CD4-positive, alpha-beta T cell treated with Interleukin-17A for 1 hour (primary cell): ENCODE data around the gene SYNDIG1L.
A peak's percentile ranks its signal among the peaks of the same experiment; 100 is the strongest.
"Not testable (repeated sequence)": the region's sequence is repeated elsewhere in the genome, so short reads cannot be mapped to it uniquely, and the experiment has no call there.

Experiments
- DNase-seq: peaks from one replicate; pipeline ENCODE4 v3.0.0-alpha.2; 2020

Gene SYNDIG1L

DNA sequence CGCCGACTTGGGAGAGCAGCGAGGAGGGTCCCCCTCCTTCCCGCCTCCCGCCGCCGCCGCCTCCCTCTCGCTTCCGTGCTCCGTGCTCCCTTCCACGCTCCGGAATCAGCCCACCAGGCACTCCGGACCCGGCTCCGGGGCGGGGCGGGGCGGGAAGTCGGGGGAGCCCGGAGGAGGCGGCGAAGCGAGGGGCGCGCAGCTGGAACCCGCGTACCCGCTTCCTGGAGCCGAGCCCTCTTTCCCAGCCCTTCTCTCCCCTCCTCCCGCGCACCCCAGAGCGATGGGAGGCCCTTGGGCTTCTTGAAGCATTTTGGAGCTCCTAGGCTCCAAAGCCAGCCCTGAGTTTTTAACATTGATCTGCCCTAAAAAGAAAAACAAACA, at the start of gene SYNDIG1L:
SYNDIG1L (minus strand) TSS at position 9 of the 381 bp plus-strand sequence. CDS start 16,466 bp downstream, outside the sequence.
- no peak for DNase-seq

GRCh38 chr14:74475678-74476077, 49.7 kb upstream of the SYNDIG1L start:
- DNase-seq, result no peak

DNA sequence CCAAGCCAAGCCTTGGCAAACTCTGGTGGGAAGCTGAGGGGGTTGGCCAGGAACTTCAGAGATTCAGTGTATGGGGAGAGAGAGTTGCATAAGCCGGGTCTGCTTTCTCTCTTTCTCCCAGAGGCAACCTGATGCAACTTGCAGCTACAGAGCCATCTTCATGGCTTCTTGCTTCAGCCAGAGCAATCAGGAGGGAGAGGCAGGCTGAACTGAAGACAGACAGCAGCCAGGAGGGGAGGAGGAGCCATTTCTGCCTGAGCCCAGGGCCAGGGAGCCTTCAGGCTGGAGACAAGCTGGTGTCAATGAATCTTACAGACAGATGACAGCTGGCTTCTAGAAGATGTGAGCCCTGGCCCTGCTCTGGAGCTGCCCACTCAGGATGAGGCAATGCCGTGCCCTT, 48.4 kb upstream of the SYNDIG1L start:
- no peak for DNase-seq

- DNase-seq, result no peak
Measured at GRCh38 chr14:74472601-74473000, 46.6 kb upstream of the SYNDIG1L start.

DNA sequence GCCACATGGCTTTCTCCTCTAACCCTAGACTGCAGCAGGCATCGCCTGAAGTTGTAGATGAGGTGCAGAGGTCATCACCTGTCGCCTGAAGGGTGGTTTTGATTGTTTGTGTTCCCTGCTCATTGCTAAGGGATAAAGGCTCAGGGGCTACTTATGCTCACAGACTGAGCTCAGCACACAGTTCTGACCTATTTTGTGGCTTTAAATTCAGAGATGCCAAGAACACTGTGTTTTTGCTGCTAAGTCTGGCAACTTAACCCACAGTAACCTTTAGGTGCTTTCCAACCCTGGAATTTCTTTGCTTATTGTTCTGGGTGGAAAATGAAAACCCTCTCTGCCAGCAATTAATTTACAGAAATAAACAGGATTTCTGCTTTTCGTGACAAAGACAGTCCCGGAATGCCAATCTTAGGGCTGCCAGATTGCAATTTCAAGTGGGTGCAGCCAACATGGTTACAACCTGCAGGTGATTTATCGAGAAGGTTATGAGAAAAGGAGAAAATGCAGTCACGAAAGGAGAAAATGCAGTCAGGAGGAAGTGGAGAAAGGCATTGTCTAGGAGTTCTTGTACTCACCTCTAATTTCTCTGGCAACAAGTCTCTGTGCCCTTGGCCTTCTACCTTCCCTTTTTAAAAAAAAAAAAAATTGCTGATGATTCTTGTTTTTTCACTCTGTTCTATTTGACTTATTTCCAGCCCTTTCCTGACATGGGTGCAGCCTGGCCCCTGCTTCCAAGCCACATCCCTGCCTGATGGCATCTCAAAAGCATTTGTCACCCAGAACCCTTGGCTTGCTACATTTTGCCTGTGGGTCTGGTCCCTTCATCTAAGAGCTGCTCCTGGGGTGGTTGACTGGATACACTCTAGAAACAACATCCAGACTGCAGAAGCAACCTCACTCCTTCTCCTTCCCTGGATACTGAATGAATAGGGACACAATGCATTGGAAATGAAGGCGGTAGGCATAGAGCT, 43.8 kb upstream of the SYNDIG1L start:
- no peak for DNase-seq

- DNase-seq, result no peak
Measured at GRCh38 chr14:74468513-74468912, 42.5 kb upstream of the SYNDIG1L start.

DNA sequence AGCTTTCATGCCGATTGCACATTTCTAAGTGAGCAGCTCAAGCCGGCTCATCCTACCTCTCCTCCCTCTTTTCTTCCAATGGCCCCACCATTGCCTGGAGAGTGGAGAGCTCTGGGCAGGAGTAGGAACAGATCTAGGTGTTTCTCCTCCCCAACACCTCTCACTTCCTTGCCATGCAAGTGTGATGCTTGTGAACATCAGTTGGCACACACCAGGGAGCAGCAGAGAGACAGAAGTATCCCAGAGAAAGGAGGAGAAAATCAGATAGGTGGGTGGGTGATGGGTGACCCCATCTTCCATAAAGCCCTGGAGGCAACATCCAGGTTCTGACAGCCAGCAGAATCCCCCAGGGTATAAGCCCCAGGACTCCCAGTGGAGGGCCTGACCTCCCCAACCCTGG, 39.3 kb upstream of the SYNDIG1L start:
- no peak for DNase-seq

GRCh38 chr14:74464785-74465184, 38.8 kb upstream of the SYNDIG1L start:
- no peak for DNase-seq

DNA sequence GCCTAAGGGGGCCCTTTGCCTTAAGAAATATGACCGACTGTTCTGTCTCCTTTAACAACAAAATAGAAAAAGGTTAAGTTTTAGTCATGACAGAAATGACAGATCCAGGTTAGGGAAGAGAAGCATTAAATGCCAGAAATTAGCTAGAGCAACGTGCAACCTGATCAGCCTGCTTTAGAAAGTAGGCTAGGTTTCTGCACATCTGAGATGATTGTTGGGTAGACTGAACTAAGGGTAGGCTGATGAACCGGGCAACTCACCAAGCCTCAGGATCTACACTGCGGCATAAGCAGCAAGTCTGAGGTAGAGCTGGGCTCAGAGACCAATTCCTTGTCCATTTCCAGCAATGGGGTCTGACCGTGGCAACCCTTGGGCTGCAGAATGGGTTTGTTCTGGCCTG, 37.7 kb upstream of the SYNDIG1L start:
- no peak for DNase-seq

GRCh38 chr14:74462993-74463392, 37.0 kb upstream of the SYNDIG1L start:
- no peak for DNase-seq

GRCh38 chr14:74459976-74460375, 34.0 kb upstream of the SYNDIG1L start:
- DNase-seq, result no peak

DNA sequence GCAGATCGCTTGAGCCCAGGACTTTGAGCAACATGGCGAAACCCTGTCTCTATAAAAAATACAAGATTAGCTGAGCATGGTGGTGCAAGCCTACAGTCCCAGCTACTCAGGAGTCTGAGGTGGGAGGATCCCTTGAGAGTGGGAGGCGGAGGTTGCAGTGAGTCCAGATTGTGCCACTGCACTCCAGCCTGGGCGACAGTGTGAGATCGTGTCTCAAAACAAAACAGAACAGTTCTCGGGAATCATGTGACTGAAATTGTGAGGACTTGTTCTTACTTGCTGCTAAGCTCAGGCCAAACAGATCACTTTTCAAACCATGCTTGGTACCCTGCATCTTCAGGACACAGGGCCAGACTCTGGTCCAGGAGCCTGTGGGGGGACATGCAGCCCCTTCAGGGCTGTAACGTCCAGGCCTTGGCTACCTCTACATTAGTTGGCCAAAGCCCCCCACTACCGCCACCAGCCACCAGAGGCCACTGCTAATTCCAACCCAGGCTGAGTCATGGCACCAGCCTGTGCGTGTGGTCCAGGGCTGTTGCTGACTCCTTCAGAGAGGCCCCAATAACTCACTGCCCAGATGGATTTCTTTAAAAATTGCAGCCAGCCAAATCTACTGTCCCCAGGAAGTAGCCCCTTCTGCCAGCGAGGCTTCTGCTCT, 33.4 kb upstream of the SYNDIG1L start:
- peak; percentile 16 for DNase-seq

DNA sequence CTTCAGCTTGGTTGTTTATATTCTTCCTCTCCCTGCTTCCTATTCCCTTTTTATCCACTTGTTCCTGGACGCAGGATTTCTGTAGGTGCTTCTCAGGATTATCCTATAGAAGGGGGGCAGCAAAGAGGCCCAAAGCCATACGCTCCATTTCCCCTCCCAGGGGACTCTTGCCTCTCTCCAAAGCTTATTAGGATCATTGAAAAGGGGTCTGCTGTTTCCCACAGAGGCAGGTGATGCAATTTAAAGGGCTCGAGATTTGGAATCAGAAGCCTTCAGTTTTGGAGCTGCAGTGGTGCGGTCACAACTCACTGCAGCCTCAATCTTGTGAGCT, 31.5 kb upstream of the SYNDIG1L start:
- DNase-seq, result no peak

DNA sequence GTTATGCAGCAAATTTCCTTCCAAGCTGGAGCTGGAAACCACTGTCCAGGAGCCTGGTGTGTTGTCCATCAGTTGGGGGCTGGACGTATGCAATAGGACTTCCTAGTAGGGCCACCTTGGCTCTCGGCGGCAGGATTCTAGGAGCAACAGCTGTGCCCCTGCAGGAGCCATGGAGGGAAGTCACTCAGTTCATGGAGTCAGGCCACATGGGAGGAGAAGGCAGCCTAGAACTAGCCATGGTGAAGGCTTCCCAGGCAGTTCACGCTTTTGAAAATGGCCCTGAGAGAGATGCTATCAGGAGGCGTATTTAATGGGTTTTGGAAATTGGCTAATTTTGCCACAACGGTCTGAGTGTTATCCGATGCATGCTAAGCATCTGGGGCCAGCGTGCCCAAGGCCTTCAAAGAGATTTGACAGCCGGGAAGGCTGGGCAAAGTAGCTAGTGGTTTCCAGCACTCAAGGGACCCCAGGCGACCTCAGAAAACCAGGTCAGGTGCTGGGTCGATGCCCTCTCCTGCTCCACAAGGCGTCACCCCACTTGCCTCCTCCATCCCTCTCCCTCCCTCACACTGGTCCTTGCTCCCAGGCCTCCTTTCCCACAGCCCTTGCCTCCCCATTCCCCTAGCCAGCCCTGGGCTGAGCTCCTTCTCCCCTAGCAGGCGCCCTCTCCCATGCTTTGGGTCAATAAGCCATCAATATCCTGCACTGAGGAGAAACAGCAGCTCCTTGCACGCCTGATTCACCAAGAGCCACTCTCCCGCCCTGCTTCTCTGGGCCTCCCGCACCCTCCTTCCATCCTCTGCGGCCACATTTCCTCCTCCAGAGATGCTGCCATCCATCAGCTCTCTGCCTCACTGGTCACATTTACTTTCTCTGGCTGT, 30.9 kb upstream of the SYNDIG1L start:
- no peak for DNase-seq

GRCh38 chr14:74454397-74454796, 28.4 kb upstream of the SYNDIG1L start:
- DNase-seq, result not testable (repeated sequence)

DNA sequence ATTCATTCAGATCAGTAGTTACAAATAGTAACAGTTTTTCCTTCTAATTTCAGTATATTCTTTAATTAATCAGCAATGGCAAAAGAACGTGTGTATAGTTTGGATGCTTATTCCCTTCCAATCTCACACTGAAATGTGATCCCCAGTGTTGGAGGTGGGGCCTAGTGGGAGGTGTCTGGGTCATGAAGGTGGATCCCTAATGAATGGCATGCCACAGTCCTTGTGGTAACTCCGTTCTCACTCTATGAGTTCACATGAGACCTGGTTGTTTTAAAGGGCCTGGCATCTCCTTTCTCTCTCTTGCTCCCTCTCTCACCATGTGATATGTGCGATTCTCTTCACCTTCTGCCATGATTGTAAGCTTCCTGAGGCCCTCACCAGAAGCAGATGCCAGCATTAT, 18.9 kb upstream of the SYNDIG1L start:
- DNase-seq, result no peak

DNA sequence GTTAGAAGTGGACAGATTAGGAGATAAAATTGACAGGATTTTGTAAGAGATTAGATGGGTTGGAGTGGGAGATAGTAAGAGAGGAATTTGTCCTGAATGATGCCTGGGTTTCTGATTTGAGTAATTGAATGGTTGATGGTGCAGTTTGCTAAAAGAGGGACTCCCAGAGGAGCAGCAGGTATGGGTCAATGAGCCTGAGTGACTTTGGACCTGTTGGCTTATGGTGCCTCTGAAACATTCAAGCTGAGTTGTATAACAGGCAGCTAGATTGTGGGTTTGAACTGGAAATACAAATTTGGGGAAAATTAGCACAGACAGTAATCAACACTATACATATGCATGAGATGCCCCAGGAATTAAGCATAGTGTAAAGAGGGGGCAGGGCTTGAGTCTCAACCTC, 16.7 kb upstream of the SYNDIG1L start:
- DNase-seq, result no peak

GRCh38 chr14:74441113-74441512, 15.1 kb upstream of the SYNDIG1L start:
- no peak for DNase-seq

DNA sequence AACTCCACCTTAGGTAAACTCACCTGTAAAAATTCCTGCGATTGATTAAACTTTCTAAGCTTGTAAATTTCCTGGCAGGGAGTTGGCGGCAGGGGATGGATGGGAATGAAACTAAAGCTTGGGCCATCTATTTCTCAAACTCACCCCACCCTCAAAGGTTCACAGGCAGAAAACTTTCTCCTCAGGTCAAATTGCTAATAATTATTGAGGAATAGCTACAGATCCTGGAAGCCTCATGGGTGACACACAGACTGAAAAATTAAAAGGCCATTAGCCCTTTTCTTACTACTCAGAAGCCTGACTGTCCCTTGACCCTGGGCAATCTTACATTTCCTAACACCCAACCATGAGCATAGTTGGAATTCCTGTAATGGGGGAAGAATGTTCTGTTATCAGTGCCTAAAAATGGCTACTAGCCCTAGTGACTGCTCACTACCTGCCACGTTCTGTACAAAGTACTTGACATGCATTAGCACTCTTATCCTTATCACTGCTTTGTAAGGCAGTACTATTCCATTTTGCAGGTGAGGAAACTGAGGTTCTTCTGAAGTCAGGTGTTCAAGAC, 12.4 kb upstream of the SYNDIG1L start:
- no peak for DNase-seq

DNA sequence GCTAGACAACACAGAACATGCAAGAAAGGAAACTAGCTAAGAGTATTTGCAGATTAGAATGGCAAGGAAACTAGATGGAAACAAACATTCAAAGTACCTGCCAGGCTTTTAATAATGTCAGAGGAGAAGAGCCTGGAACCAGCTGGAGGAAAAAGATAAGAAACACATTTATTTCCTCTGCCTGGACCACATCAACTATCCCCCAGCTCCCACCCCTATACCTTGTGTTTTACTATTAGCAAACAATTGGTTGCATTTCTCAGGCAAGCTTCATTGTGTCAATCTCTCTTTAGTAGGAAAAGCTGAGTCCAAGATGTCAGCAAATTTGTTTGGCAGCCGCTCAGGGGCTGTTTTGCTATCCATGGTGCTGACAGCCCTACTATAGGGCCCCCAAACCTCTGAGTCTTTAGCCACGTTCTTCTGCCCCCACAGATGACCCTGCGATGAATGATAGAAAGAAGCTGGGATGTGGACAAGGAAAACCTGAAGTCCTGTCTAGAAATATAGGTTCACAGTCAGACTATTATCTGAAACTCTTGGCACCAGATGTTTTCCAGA, 11.6 kb upstream of the SYNDIG1L start:
- DNase-seq, result no peak

DNA sequence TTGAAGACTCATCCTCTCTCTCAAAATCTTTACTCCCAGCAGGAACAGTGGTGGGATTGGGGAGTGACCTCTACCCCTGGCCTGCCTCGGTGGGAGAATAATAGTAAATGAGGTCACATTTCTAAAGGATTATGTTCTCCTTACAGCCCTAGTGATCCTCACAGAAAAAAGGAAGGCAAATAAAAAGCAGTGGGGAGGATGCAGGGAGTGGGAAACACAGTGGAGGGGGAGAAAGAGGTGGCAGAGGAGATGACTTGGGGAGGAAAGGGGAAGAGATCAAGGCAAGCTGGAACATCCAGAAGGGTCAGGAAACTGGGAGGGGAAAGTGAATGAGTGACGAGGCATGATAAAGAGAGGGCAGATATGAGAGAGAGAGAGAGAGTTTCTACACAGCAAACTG, 8.3 kb upstream of the SYNDIG1L start:
- no peak for DNase-seq

- no peak for DNase-seq
Measured at GRCh38 chr14:74429991-74430390, 4.0 kb upstream of the SYNDIG1L start.

GRCh38 chr14:74429221-74429691, 3.2 kb upstream of the SYNDIG1L start:
- DNase-seq, result no peak
